Right lobe of liver (tissue), 4 donors: Measurements from ENCODE around the gene NFIB.

Source experiments
- CTCF ChIP-seq, 4 donors: fragments of 200-600 bp in 3 of 4; fragments of 450-650 bp in 1 of 4; IDR thresholded peaks; one replicate each; pipeline versions ENCODE4 v1.5.1 to v1.8.0; 2016 to 2022; ENCODE audit warnings: antibody characterized with exemption in 4 of 4, mild to moderate bottlenecking in 2 of 4
- POLR2A ChIP-seq: fragments of 450-650 bp; IDR thresholded peaks from one replicate; pipeline ENCODE4 v1.6.1; 2017; ENCODE audit warnings: antibody characterized with exemption, mild to moderate bottlenecking
- donor health status: DM: no; HTN: no; CAD: no.
- donor health status: DM: no; HTN: no; CAD: no.
- donor health status: DM: no; HTN: yes; CAD: no.

- TF ChIP-seq CTCF (IDR thresholded peaks at IDR 0.05): peak in 2 of 4 donors; percentile 4 to 17
- TF ChIP-seq POLR2A: peak; percentile 90
Observed at GRCh38 chr9:14314929-14315874, 1.3 kb upstream of the NFIB start.
